Activated T-cell treated with anti-CD3 and anti-CD28 coated beads, Interleukin-2, amount 50 U/mL, for 24 hours (primary cell): ENCODE results near the gene PERM1.
A peak's percentile ranks its signal among the peaks of the same experiment; 100 is the strongest.
"Not testable (repeated sequence)": the region's sequence is repeated elsewhere in the genome, so short reads cannot be mapped to it uniquely, and the experiment has no call there.

ENCODE experiments used
- DNase-seq: peaks from one replicate; pipeline ENCODE4 v3.0.0-alpha.2; 2020
- H3K27ac Mint-ChIP-seq: 2 replicates; pipeline ENCODE4 v1.8.0; 2020; ENCODE audit warnings: mild to moderate bottlenecking, mixed read lengths
- H3K27me3 Mint-ChIP-seq: 2 replicates; pipeline ENCODE4 v1.8.0; 2020; ENCODE audit warnings: mixed read lengths
- H3K36me3 Mint-ChIP-seq: 2 replicates; pipeline ENCODE4 v1.8.0; 2020; ENCODE audit warnings: low read depth, mixed read lengths
- H3K4me1 Mint-ChIP-seq: 2 replicates; pipeline ENCODE4 v1.8.0; 2020; ENCODE audit warnings: low read depth, mixed read lengths
- H3K4me3 Mint-ChIP-seq: 2 replicates; pipeline ENCODE4 v1.8.0; 2020; ENCODE audit warnings: mild to moderate bottlenecking, moderate library complexity, mixed read lengths
- H3K9me3 Mint-ChIP-seq: 2 replicates; pipeline ENCODE4 v1.8.0; 2020; ENCODE audit warnings: mixed read lengths

The PERM1 gene

DNA sequence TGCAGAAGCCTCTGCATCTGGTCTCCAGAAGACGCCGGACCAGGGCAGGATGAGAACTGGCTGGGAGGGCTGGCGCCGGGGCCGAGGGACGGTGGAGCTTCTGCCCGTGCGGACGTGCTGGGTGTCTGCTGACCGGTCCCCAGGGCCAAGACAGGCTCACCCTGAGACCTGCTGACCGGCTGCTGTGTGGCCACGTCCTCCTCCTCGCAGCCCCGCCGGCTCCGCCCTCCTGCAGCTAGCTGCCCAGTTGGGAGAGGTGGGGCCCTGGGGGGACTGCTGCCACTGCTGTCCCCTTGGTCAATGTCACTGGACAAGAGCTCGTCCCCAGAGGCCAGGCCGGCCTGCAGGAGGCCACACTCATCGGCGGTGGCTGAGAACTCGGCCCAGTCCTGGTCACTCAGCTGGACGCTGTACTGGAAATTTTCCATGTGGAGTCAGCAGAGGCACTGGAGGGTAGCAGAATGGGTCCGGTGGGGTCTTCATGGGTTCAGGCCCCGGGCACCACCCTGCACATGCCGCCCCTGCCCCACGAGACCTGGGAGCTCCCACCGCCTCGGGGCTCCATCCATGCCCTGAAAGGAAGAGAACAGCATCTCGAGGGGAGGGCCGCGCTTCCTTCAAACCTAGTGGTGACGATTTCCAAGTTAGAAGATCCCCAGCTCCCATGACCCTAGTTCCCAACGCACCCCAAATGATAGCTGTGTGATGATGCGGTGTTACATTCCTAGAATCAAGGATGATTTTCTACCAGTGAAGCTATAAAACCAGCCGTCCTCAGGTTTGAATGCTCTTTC is 1.1 kb downstream of the PERM1 start:
- Mint-ChIP-seq H3K9me3 (no peaks in the 10 kb centered on the region), H3K27me3 (peaks cover 37% of the 10 kb centered on the region), H3K4me1 (peaks cover 4% of the 10 kb centered on the region), H3K36me3 (no peaks in the 10 kb centered on the region), H3K4me3 (no peak overlapping the region), H3K27ac (no peak overlapping the region)
- DNase-seq = no peak

DNA sequence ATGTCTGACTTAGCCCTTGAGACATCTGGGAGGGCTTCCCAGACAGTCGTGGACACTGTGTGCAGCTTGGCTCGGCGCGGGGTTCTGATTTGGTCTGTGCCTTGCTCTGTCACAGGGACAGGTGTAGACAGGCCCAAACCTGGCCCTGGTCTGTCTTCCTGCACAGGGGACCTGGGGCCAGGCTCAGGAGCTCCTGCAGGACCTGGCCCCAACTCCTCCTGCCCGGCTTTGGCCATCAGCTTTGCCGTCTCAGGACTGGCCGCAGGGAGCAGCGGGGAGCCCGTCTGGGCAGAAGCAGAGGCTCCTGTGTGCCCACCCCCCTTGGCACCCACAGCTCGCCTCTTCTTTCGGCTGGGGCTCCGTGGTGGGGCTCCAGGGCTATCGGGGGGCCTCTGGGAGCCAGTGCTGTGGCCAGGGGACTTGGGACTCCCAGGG is 1.7 kb downstream of the PERM1 start:
- Mint-ChIP-seq H3K27ac (no peak overlapping the region), H3K4me3 (no peak overlapping the region), H3K9me3 (no peaks in the 10 kb centered on the region), H3K36me3 (no peaks in the 10 kb centered on the region), H3K27me3 (peaks cover 36% of the 10 kb centered on the region), H3K4me1 (peaks cover 5% of the 10 kb centered on the region)
- DNase-seq = no peak

DNA sequence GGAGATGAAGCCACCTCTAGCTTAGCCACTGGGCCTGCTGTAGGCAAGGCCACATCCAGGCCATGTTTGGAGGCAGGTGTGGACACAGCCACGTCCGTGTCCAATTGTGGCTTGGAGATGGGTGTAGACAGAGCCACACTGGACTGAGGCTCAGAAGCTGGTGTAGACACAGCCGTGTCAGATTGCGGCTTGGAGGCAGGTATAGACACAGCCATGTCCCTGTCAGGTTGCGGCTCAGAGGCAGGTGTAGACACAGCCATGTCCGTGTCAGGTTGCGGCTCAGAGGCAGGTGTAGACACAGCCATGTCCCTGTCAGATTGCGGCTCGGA is 2.2 kb downstream of the PERM1 start:
- H3K4me3 Mint-ChIP-seq = no peak overlapping the region
- no peak overlapping the region for H3K27ac Mint-ChIP-seq
- no peaks in the 10 kb centered on the region for H3K36me3 Mint-ChIP-seq
- DNase-seq = no peak
- H3K4me1 Mint-ChIP-seq = peaks cover 5% of the 10 kb centered on the region
- H3K27me3 Mint-ChIP-seq = peaks cover 37% of the 10 kb centered on the region
- no peaks in the 10 kb centered on the region for H3K9me3 Mint-ChIP-seq

DNA sequence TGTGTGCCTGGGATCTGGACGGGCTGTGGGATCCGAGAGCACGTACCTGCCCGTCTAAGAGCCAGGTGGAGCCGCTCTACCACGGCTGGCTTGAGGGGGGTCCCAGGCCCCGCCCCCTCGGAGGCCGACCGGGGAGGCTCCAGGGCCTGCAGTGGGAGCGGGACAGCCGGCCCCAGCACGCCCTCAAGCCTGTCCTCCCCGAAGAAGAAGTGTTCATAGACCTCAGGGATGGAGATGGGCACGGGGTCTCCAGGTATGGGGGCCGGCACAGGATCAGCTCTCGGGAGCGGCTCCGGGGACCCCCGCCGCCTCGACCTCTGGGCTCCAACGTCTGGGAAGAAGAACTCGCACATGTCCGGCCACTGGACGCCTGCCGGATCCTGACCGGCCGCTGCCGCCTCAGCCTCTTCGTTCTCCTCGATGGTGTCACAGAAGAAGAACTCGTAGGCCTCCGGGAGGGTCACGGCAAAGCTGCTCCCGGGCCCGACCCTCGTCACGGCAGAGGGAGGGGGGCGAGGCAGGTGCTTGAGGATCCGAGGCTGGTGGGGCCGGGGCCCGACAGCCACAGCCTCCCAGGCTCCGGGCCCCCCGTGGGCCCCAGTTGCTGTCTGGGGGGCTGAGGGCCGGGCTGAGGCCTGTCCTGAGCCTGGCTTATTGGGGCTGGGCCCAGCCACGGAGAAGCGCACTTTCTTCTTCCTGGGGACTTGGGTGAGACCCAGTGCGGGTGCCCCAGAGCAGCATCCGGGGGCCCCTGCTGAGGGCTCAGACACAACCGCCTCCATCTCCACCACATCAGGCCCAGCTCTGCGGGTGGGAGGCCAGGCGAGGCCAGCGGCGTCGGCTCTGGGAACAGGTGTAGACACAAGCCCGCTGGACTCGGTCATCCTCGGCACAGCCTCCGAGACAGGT is 2.8 kb downstream of the PERM1 start:
- H3K36me3 Mint-ChIP-seq = no peaks in the 10 kb centered on the region
- peaks cover 38% of the 10 kb centered on the region for H3K27me3 Mint-ChIP-seq
- peaks cover 5% of the 10 kb centered on the region for H3K4me1 Mint-ChIP-seq
- no peaks in the 10 kb centered on the region for H3K9me3 Mint-ChIP-seq
- H3K4me3 Mint-ChIP-seq = no peak overlapping the region
- DNase-seq = no peak
- H3K27ac Mint-ChIP-seq = no peak overlapping the region

DNA sequence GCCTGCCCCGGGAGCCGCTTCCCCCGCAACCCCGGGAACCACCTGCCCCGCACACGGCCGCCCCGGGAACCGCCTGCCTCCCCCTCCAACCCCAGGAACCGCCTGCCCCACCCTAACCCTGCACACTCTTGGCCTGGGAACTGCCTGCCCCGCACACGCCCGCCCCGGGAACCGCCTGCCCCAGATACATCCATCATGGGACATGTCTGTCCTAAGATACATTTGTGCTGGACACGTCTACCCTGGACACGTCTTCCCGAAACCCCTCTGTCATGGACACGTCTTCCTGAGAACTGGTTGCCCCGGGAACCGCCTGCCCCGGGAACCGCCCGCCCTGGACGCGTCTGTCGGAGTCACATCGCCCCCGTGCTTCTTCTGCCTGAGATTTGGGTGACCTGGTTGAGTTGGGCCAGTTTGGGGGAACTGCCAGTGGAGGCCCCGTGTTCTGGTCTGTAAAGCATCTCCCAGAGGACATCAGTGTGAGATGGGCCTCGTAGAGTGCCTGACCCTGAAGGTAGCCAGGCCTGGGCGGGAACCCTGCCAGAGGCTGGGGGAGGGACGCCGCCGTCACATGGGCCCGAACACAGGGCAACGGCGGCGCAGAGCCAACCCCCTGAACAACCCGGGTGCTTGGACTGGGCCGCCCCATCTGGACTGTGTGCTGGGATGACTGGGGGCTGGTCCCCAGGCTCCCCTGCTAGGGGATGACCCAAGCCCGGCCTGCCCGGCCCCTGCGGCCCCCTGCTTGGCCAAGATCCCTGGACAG is 3.6 kb downstream of the PERM1 start:
- Mint-ChIP-seq H3K27ac (no peak overlapping the region), H3K4me1 (peaks cover 5% of the 10 kb centered on the region), H3K9me3 (no peaks in the 10 kb centered on the region), H3K36me3 (no peaks in the 10 kb centered on the region), H3K27me3 (peaks cover 36% of the 10 kb centered on the region), H3K4me3 (no peak overlapping the region)
- no peak for DNase-seq

DNA sequence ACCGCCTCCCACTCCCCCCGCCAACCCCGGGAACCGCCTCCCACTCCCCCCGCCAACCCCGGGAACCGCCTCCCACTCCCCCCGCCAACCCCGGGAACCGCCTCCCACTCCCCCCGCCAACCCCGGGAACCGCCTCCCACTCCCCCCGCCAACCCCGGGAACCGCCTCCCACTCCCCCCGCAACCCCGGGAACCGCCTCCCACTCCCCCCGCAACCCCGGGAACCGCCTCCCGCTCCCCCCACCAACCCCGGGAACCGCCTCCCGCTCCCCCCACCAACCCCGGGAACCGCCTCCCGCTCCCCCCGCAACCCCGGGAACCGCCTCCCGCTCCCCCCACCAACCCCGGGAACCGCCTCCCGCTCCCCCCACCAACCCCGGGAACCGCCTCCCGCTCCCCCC is 5.1 kb downstream of the PERM1 start:
- H3K9me3 Mint-ChIP-seq, H3K27ac Mint-ChIP-seq, DNase-seq, H3K4me3 Mint-ChIP-seq, H3K36me3 Mint-ChIP-seq, H3K4me1 Mint-ChIP-seq: not testable (repeated sequence)
- H3K27me3 Mint-ChIP-seq = peaks cover 25% of the 10 kb centered on the region

DNA sequence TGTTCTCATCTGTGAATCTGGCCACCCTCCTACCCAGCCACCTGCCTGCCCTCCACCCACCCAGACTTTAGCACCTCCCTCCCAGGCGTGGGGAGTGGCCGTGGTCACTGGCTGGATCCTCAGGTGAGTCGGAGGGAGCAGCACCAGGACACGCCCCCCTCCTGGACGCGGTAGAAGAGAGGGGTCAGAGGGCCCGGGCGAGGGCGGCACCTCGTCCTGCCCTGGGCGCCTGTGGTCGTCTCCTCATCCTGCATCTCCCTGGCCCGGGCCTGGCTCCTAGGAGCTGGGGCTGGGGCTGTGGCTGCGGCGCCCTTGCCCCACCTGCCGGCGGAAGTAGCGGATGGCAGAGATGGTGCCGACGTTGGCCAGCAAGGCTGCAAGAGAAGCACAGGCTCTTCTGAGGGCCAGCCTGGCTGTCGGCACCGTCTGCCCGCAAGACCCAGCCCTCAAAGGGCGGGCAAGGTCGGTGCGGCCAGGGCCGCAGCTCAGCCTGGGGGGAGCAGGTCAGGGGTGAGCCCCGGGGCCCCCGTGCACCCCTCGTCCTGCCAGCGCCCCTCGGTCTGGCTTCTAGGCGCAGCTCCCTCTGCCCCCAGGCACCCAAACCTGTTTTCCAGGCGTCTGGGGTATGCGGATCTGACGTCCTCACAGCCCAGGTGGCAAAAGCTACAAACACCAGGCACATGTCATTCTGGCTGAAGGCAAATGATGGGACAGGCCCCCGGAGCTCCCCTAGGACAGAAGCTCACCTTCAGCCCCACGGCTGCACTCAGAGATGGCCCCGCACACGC is 5.8 kb downstream of the PERM1 start:
- Mint-ChIP-seq H3K4me3 (no peak overlapping the region), H3K36me3 (no peaks in the 10 kb centered on the region), H3K27me3 (peaks cover 27% of the 10 kb centered on the region), H3K4me1 (peaks cover 5% of the 10 kb centered on the region), H3K27ac (no peak overlapping the region), H3K9me3 (no peaks in the 10 kb centered on the region)
- peak; percentile 80 for DNase-seq

DNA sequence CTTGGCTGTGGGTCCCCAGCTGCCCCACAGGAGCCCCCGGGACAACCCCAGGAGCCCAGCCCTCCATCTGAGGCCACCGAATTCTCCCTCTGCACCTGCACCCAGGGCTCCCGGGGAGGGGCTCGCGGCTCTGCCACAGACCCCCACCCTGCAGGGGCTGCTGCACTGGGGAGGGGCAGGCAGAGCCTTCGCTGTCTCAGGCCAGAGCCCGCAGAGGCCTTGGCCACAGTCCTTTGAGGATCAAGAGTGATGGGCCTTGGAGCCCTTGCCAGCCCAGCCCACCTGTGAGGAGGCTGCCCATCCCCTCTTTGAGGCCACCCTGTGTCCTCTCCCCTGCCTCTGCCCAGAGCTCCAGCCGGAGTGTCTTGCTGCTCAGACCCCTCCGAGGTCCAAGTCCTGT is 6.5 kb downstream of the PERM1 start:
- Mint-ChIP-seq H3K4me1 (peaks cover 5% of the 10 kb centered on the region), H3K4me3 (no peak overlapping the region), H3K36me3 (no peaks in the 10 kb centered on the region), H3K9me3 (no peaks in the 10 kb centered on the region), H3K27ac (no peak overlapping the region), H3K27me3 (peaks cover 25% of the 10 kb centered on the region)
- DNase-seq = no peak

DNA sequence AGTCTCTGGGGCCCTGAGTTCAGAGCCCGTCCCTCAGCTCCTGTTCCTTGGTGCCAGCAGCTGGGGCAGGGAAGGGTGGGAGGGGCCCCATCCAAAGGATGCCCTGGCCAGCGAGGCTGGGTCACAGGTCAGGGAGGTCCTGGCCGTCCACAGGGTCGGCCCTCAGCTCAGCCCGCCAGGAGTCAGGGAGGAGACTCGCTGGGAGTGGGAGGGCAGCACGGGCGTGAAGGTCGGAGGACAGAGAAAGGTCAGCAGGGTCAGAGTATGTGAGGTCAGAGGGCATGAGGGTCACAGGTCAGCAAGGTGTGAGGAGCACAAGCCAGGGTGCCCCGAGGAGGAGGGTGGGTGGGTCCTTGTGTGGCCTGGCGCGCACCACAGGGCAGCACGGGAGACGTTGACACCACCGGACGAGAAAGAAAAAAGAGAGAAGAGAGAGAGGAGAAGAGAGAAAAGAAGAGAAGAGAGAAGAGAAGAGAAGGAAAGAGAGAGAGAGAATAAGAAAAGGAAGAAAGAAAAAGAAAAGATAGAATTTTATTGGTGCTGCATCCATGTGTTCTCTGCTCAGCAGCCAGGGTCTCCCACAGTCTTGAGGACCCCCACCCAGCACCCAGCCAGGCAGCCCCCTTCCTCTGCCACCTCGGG is 7.1 kb downstream of the PERM1 start:
- Mint-ChIP-seq H3K27me3 (peaks cover 25% of the 10 kb centered on the region), H3K27ac (no peak overlapping the region), H3K4me1 (peaks cover 5% of the 10 kb centered on the region), H3K4me3 (no peak overlapping the region), H3K9me3 (no peaks in the 10 kb centered on the region), H3K36me3 (no peaks in the 10 kb centered on the region)
- DNase-seq = no peak

DNA sequence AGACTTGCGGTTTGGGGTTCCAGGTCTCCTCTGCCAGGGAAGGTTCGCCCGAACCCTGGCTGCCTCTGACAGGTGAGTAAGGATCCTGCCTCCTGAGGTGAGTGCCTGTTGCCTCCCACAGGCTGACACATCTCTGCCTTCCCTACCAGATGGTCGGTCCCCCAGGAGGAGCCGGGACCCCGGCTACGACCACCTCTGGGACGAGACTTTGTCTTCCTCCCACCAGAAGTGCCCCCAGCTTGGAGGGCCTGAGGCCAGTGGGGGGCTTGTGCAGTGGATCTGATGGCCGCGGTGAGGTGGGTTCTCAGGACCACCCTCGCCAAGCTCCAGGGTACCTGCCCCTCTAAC is 7.6 kb downstream of the PERM1 start:
- Mint-ChIP-seq H3K4me1 (peaks cover 5% of the 10 kb centered on the region), H3K27me3 (peaks cover 31% of the 10 kb centered on the region), H3K4me3 (no peak overlapping the region), H3K9me3 (peaks cover 3% of the 10 kb centered on the region), H3K27ac (no peak overlapping the region), H3K36me3 (no peaks in the 10 kb centered on the region)
- no peak for DNase-seq

DNA sequence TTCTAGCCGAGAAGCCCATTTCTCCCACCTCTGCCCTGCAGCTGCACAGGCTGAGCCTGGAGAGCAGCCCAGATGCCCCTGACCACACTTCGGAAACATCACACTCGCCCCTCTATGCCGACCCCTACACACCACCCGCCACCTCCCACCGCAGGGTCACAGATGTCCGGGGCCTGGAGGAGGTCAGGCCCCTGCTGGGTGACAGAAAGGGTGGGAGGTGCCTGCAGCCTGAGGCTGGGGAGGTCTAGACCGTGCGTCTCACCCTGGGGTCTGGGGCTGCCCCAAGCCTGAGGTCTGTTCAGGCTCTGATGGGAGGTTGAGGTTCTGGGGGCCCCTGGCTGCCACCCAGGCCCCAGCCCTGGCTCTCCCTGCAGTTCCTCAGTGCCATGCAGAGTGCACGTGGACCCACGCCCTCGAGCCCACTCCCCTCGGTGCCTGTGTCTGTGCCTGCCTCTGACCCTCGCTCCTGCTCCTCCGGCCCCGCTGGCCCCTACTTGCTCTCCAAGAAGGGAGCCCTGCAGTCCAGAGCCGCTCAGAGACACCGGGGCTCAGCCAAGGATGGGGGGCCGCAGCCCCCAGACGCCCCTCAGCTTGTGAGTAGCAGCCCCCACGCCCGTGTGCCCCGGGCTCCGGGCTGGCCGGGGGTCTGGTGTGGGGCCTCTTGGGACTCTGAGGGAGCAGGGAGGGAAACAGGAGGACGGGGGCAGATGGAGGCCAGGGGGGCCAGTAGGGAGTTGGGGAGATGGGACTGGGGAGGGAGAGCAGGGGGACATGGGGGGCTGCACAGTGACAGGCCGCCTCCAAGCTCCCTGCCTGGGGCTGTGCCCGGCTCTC is 8.2 kb downstream of the PERM1 start:
- no peak for DNase-seq
- Mint-ChIP-seq H3K9me3 (peaks cover 3% of the 10 kb centered on the region), H3K4me1 (peaks cover 5% of the 10 kb centered on the region), H3K4me3 (no peak overlapping the region), H3K36me3 (no peaks in the 10 kb centered on the region), H3K27me3 (peaks cover 36% of the 10 kb centered on the region), H3K27ac (no peak overlapping the region)

DNA sequence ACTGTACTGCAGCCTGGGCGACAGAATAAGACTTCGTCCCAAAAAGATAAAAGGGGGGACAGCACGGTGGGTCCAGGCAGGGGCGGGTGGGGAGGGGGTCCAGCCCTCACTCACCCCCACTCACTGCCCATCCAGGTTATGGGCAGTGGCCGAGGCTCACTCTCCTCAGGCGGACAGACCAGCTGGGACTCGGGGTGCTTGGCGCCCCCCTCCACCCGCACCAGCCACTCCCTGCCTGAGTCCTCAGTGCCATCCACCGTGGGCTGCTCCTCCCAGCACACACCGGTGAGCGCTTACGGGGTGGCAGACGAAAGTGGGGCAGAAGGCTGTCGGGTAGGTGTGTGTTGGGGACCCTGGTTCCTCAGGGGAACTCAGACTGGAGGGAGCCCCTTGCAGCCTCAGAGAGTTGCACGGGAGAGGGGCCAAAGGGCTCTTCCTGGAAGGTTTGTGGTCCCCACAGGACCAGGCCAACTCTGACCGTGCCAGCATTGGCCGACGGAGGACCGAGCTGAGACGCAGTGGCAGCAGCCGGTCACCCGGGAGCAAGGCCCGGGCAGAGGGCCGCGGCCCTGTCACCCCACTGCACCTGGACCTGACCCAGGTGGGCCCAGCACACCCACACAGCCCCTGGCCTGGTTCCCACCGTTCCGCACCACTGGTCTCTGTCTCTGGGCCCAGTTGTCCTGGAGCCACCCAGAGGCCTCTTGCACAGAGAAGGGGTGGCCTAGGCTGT is 9.0 kb downstream of the PERM1 start:
- no peak overlapping the region for H3K4me3 Mint-ChIP-seq
- peaks cover 2% of the 10 kb centered on the region for H3K4me1 Mint-ChIP-seq
- peaks cover 37% of the 10 kb centered on the region for H3K27me3 Mint-ChIP-seq
- H3K36me3 Mint-ChIP-seq = no peaks in the 10 kb centered on the region
- no peak overlapping the region for H3K27ac Mint-ChIP-seq
- DNase-seq = no peak
- peaks cover 3% of the 10 kb centered on the region for H3K9me3 Mint-ChIP-seq
